ENCODE results near the gene NEU2. TPM values are rescaled to one million over a fixed set of nuclear protein-coding genes. Genes with fewer than 3 reads are reported as not detected.

The NEU2 gene
- total and polyA plus RNA-seq, 11 donors: not detected

DNA sequence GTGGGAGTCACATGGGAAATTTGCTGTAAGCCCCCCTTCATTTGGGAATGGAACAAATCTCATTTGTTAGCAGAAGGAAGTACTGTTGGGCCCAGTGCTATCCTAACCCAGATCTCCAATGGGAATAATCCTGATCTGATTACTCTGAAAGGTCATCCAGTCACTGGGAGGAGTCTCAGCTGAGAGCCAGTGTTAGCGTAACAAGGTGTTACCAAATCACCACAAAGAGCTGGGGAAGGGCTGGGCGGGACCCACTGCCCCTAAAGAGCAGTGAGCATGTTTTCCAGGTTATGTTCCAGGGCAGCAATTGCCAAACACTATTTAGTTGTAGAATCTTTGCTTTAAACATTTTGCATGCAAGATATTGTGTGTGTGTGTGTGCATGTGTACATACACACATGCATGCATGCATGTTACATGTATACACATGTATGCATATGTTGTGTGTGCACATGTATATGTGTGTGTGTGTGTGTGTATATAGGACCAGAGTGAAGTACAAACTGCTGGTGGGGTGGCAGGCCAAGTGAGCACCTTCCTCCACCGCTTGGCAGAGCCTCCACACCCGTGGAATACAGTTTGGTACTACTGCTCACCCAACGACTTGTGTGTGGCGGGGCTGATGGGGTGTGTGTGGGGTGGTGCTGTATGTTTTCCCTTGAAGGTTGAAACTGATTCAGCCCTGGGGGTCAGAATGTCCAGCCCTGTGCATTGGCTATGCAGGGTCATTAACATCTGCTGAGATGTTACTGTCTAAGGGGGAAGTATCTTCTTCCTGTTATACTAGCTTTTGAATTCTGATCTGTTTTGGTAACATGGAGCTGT, 42.9 kb downstream of the NEU2 start:
- intact Hi-C loops (cut with DNase I): no loop called here
- peaks cover 0 to 66% (median 12%) of the 10 kb centered on the region in 12 donors for H3K4me1 ChIP-seq
- ATAC-seq (peak in 3 of 4 donors; percentile 26 to 58 (median 47)), DNase-seq (no peak)
- peaks cover 0 to 21% (median 0%) of the 10 kb centered on the region in 9 donors for H3K36me3 ChIP-seq
- H3K27ac ChIP-seq: peak overlapping the region in 2 of 12 donors; percentile 12 to 84
- TF ChIP-seq, protein P1, sequence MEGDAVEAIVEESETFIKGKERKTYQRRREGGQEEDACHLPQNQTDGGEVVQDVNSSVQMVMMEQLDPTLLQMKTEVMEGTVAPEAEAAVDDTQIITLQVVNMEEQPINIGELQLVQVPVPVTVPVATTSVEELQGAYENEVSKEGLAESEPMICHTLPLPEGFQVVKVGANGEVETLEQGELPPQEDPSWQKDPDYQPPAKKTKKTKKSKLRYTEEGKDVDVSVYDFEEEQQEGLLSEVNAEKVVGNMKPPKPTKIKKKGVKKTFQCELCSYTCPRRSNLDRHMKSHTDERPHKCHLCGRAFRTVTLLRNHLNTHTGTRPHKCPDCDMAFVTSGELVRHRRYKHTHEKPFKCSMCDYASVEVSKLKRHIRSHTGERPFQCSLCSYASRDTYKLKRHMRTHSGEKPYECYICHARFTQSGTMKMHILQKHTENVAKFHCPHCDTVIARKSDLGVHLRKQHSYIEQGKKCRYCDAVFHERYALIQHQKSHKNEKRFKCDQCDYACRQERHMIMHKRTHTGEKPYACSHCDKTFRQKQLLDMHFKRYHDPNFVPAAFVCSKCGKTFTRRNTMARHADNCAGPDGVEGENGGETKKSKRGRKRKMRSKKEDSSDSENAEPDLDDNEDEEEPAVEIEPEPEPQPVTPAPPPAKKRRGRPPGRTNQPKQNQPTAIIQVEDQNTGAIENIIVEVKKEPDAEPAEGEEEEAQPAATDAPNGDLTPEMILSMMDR (IDR thresholded peaks at IDR 0.05): no peak
- TF ChIP-seq POLR2A (IDR thresholded peaks at IDR 0.05): no peak
- peaks cover 0 to 19% (median 6%) of the 10 kb centered on the region in 12 donors for H3K9me3 ChIP-seq
- H3K27me3 ChIP-seq: no peaks in the 10 kb centered on the region
- no peak overlapping the region for H3K4me3 ChIP-seq
- 68 to 74% (median 72%) methylated on average over 5 to 6 of the region's 6 CpGs for WGBS, 4 donors

DNA sequence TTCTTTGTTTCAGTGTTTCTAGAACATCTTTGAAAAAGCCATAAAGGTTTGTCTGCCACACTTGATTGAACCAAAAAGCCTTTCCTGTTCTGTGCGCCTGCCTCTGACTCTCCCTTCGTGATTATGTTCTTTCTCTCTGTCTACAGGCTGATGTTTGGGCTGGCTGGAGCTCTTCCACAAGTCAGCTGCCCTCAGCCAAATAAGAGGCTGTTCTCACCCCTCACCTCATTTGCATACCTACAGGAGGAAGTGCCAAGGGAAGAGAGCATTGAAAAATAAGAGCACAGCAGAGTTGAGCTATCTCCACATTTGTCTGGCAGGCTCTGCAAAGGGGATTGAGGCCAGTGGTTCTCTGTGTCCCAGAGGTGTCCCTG, 43.5 kb downstream of the NEU2 start:
- DNase-seq (no peak), ATAC-seq (peak in 2 of 4 donors; percentile 45 to 66)
- Histone ChIP-seq H3K27ac (peak overlapping the region in 3 of 12 donors; percentile 12 to 84 (median 15)), H3K4me3 (no peak overlapping the region), H3K4me1 (peaks cover 0 to 72% (median 12%) of the 10 kb centered on the region in 12 donors), H3K36me3 (peaks cover 0 to 27% (median 0%) of the 10 kb centered on the region in 9 donors), H3K9me3 (peaks cover 0 to 18% (median 6%) of the 10 kb centered on the region in 12 donors), H3K27me3 (no peaks in the 10 kb centered on the region)
- no peak for TF ChIP-seq POLR2A (IDR thresholded peaks at IDR 0.05)
- TF ChIP-seq, protein P1 (IDR thresholded peaks at IDR 0.05): no peak
- WGBS, 4 donors: 22 to 38% (median 33%) methylated on average over 2 of the region's 2 CpGs
- intact Hi-C loops (cut with DNase I): no loop called here

DNA sequence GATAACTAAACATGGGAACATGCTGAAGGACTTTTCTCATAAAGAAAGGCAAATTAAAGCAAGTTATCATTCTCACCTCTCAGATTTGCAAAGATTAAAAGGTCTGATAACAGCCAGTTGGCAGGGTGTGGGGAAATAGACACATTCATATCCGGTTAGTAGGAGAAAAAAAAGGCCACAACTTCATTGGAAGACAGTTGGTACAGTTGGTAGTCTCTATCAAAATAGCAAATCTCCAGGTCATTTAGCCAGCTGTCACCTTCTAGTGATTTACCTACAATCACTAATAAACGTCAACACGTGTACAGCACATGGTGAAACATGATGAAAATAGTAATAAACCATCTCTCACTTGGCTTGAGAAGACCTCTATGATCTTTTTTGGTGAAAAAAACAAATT, 44.3 kb downstream of the NEU2 start:
- no peak for ATAC-seq
- TF ChIP-seq, protein P1 (IDR thresholded peaks at IDR 0.05): no peak
- TF ChIP-seq POLR2A (IDR thresholded peaks at IDR 0.05): no peak
- 68 to 80% (median 74%) methylated on average over 3 of the region's 3 CpGs for WGBS, 4 donors
- Histone ChIP-seq H3K27me3 (no peaks in the 10 kb centered on the region), H3K4me3 (no peak overlapping the region), H3K27ac (peak overlapping the region in 1 of 12 donors; percentile 84), H3K4me1 (peaks cover 0 to 80% (median 12%) of the 10 kb centered on the region in 12 donors), H3K36me3 (peaks cover 0 to 30% (median 0%) of the 10 kb centered on the region in 9 donors), H3K9me3 (peaks cover 0 to 10% (median 2%) of the 10 kb centered on the region in 12 donors)
- intact Hi-C loops (cut with DNase I): no loop called here
- DNase-seq: no peak

DNA sequence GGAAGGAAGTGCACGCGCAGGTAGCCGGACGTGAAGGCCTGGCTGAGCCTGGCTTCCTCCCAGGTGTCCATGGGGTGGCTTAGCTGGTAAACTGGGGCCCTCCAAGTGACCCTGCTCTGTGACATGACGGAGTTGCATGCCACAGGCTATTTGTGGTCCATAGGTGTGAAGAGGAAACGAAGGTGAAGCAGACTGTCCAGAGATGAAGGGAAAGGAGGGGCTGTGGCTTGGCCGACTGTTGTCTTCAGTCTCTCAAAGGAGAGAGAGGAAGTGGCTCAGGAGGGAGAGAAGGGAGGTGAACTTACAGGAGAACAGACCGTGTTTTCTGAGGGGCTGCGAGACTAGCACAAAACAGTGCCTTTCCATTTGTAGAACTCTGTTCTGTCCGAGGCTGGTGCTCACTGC, 47.0 kb downstream of the NEU2 start:
- H3K27ac ChIP-seq: peak overlapping the region in 4 of 12 donors; percentile 10 to 96 (median 25)
- H3K36me3 ChIP-seq: peaks cover 0 to 14% (median 0%) of the 10 kb centered on the region in 9 donors
- TF ChIP-seq, protein P1 (IDR thresholded peaks at IDR 0.05): no peak
- TF ChIP-seq POLR2A (IDR thresholded peaks at IDR 0.05): no peak
- H3K4me1 ChIP-seq: peaks cover 8 to 91% (median 32%) of the 10 kb centered on the region in 12 donors
- no peaks in the 10 kb centered on the region for H3K9me3 ChIP-seq
- intact Hi-C loops (cut with DNase I): no loop called here
- 54 to 62% (median 55%) methylated on average over 10 of the region's 10 CpGs for WGBS, 4 donors
- DNase-seq (no peak), ATAC-seq (no peak)
- no peaks in the 10 kb centered on the region for H3K27me3 ChIP-seq
- no peak overlapping the region for H3K4me3 ChIP-seq

Data from heart left ventricle (tissue), 16 donors.